K562 (cell line): Measurements from ENCODE around the gene TRMT2A. TPM values are rescaled to one million over a fixed set of nuclear protein-coding genes. Genes with fewer than 3 reads are reported as not detected.
A peak's percentile ranks its signal among the peaks of the same experiment; 100 is the strongest.

Experiments used
- BCL6 ChIP-seq: fragments of 250-450 bp; sonication (Bioruptor Pico); IDR thresholded peaks from 2 replicates; pipeline ENCODE4 v1.4.0; 2020
- BRD4 ChIP-seq: fragments of 200-600 bp; sonication (generic); IDR thresholded peaks from 2 replicates; pipeline ENCODE4 v1.6.1; 2017; ENCODE audit warnings: inconsistent platforms
- CEBPG ChIP-seq, 3 experiments: fragments of 200-800 bp in 1 of 3; sonication (Bioruptor generic) in 1 of 3; sonication (generic) in 1 of 3; formaldehyde crosslinking in 1 of 3; IDR thresholded peaks in 2 of 3; conservative IDR thresholded peaks in 1 of 3; 2 replicates each; pipeline versions ENCODE4 v1.6.1 to v1.8.0; 2016 to 2022; ENCODE audit warnings: missing compliant biosample characterization in 2 of 3, missing genetic modification characterization in 2 of 3, mild to moderate bottlenecking in 1 of 3, missing genetic modification reagents in 1 of 3
- CREB5 ChIP-seq: fragments of 250-450 bp; sonication (Bioruptor Pico); IDR thresholded peaks from 2 replicates; pipeline ENCODE4 v1.5.0; 2020; ENCODE audit warnings: mild to moderate bottlenecking
- FOXP1 ChIP-seq: sonication (generic); formaldehyde crosslinking; IDR thresholded peaks from 2 replicates; pipeline ENCODE4 v1.8.0; 2022; ENCODE audit warnings: mild to moderate bottlenecking, missing genetic modification reagents
- GTF2A2 ChIP-seq: IDR thresholded peaks from 2 replicates; pipeline ENCODE4 v1.6.1; 2016; ENCODE audit warnings: mild to moderate bottlenecking, missing genetic modification characterization, missing compliant biosample characterization
- HMGN3 ChIP-seq: IDR thresholded peaks from 2 replicates; pipeline ENCODE4 v1.6.1; 2011; ENCODE audit warnings: borderline replicate concordance, low read depth, mild to moderate bottlenecking, mixed read lengths, low read length; ENCODE audit not compliant: insufficient read length; ENCODE audit errors: extremely low read depth
- KAT7 ChIP-seq: sonication (generic); formaldehyde crosslinking; IDR thresholded peaks from 2 replicates; pipeline ENCODE4 v1.8.0; 2022; ENCODE audit warnings: missing genetic modification reagents, mild to moderate bottlenecking, borderline replicate concordance
- MBD1 ChIP-seq: fragments of 250-450 bp; sonication (Bioruptor Pico); IDR thresholded peaks from 2 replicates; pipeline ENCODE4 v1.8.0; 2022; ENCODE audit warnings: inconsistent platforms
- PATZ1 ChIP-seq: fragments of 250-450 bp; sonication (Bioruptor Pico); IDR thresholded peaks from 2 replicates; pipeline ENCODE4 v1.5.0; 2020; ENCODE audit warnings: mild to moderate bottlenecking, borderline replicate concordance
- PTTG1 ChIP-seq: fragments of 450-650 bp; IDR thresholded peaks from 2 replicates; pipeline ENCODE4 v1.6.1; 2016; ENCODE audit warnings: low read depth, mild to moderate bottlenecking, missing genetic modification characterization, missing compliant biosample characterization
- RAD51 ChIP-seq: fragments of 450-650 bp; IDR thresholded peaks from 2 replicates; pipeline ENCODE4 v1.7.1; 2016; ENCODE audit warnings: low read depth, mild to moderate bottlenecking, borderline replicate concordance
- SFPQ ChIP-seq: fragments of 200-400 bp; formaldehyde crosslinking; IDR thresholded peaks from 2 replicates; pipeline ENCODE4 v1.6.1; 2017; ENCODE audit warnings: mild to moderate bottlenecking, low read depth, low read length, moderate library complexity
- STAT5A ChIP-seq: IDR thresholded peaks from 2 replicates; pipeline ENCODE4 v1.6.1; 2012; ENCODE audit warnings: low read length, inconsistent platforms, borderline replicate concordance
- XRCC5 ChIP-seq: fragments of 200-400 bp; formaldehyde crosslinking; IDR thresholded peaks from 2 replicates; pipeline ENCODE4 v1.6.1; 2017; ENCODE audit warnings: low read depth, mild to moderate bottlenecking, low read length
- ZNF445 ChIP-seq: fragments of 250-450 bp; sonication (Bioruptor Pico); IDR thresholded peaks from 2 replicates; pipeline ENCODE4 v1.4.0; 2020; ENCODE audit warnings: low read depth, mild to moderate bottlenecking, moderate library complexity
- ZNF561 ChIP-seq: fragments of 450-650 bp; formaldehyde crosslinking; conservative IDR thresholded peaks from 2 replicates; pipeline ENCODE4 v1.4.0; 2020; ENCODE audit warnings: mild to moderate bottlenecking, moderate library complexity
- ZNF584 ChIP-seq: fragments of 200-800 bp; sonication (Bioruptor generic); IDR thresholded peaks from 2 replicates; pipeline ENCODE4 v1.6.1; 2016; ENCODE audit warnings: low read depth, mild to moderate bottlenecking, missing genetic modification characterization, missing compliant biosample characterization
- ZNF76 ChIP-seq: fragments of 250-450 bp; sonication (Bioruptor Pico); IDR thresholded peaks from 2 replicates; pipeline ENCODE4 v1.4.0; 2020; ENCODE audit warnings: mild to moderate bottlenecking, moderate library complexity, borderline replicate concordance
- polyA plus RNA-seq, 8 experiments: library from polyadenylated mRNA; depleted of rRNA in 4 of 8; stranded (reverse) in 5 of 8; unstranded in 3 of 8; fragments of >200 nt; fragmentation: Nextera tagmentation in 2 of 8; fragmentation: Illumina TruSeq in 1 of 8; extraction: Ambion mirVana in 2 of 8; extraction: Trizol in 1 of 8; gene quantifications; 2 replicates each; pipeline versions ENCODE4 v1.2.1 to v1.2.3, GENCODE V29; 2011 to 2014; ENCODE audit warnings: inconsistent platforms in 1 of 8, missing spikeins in 1 of 8
- total RNA-seq, 7 experiments: library from RNA; depleted of rRNA in 6 of 7; stranded (reverse); fragments of >200 nt in 6 of 7; fragmentation: Illumina TruSeq in 2 of 7; extraction: Trizol in 2 of 7; gene quantifications; 2 replicates each; pipeline versions ENCODE4 v1.2.1 to v1.2.3, GENCODE V29; 2011 to 2021; ENCODE audit warnings: low replicate concordance in 1 of 7

The TRMT2A gene
- total and polyA plus RNA-seq, 9 of the 15 experiments (the other 6 are each of a cell fraction or from before 2014, with no cell fraction given) = 1.6 to 265 (median 140) TPM

GRCh38 chr22:20127869-20128618, 11.0 kb upstream of the TRMT2A start (continued):
- no peak for TF ChIP-seq BCL6 (CRISPR knock-in tag)
- TF ChIP-seq PATZ1 (CRISPR knock-in tag) = 0 out of 2 replicates have a peak, but pooled peaks have one; percentile 12
- TF ChIP-seq ZNF76 = no peak
- TF ChIP-seq MBD1 (CRISPR knock-in tag) = no peak
- no peak for TF ChIP-seq KAT7
- TF ChIP-seq STAT5A = no peak
- 0 out of 2 replicates have a peak, but pooled peaks have one; percentile 2 for TF ChIP-seq ZNF445 (CRISPR knock-in tag)
- no peak for TF ChIP-seq GTF2A2 (tag)
- TF ChIP-seq ZNF584 (CRISPR knock-in tag) = no peak
- no peak for TF ChIP-seq BRD4
- TF ChIP-seq CEBPG (CRISPR knock-in tag; IDR thresholded peaks at IDR 0.05) = no peak
- TF ChIP-seq CEBPG (tag; conservative IDR thresholded peaks at IDR 0.05 in 1 of 2, IDR thresholded peaks at IDR 0.05 in 1 of 2) = no peak
- TF ChIP-seq PTTG1 (tag) = no peak
- TF ChIP-seq FOXP1 (CRISPR knock-in tag) = no peak
- TF ChIP-seq CREB5 (CRISPR knock-in tag) = no peak
- no peak for TF ChIP-seq SFPQ
- no peak for TF ChIP-seq RAD51
- TF ChIP-seq XRCC5 = no peak
- no peak for TF ChIP-seq HMGN3
- TF ChIP-seq ZNF561 (CRISPR knock-in tag) = no peak
